ENCODE data around the gene RAMAC. TPM values are rescaled to one million over a fixed set of nuclear protein-coding genes. Genes with fewer than 3 reads are reported as not detected.

RAMAC gene
- total and polyA plus RNA-seq, 8 donors, result 1.2 to 84.0 (median 23.9) TPM

GRCh38 chr15:83010709-83011270, 24.8 kb downstream of the RAMAC start:
- H3K27ac ChIP-seq, result peak overlapping the region; percentile 84 to 96 (median 89)

GRCh38 chr15:83011271-83012075, 25.5 kb downstream of the RAMAC start, which contains the start of gene C15orf40:
Gene C15orf40 (minus strand): TSS chr15:83011639. CDS start chr15:83011607, 32 bp downstream.
- Histone ChIP-seq H3K36me3 (peaks cover 24 to 44% (median 38%) of the 10 kb centered on the region in 4 donors), H3K27ac (peak within 1 kb of the TSS; percentile 84 to 96 (median 89)), H3K27me3 (no peaks in the 10 kb centered on the region), H3K4me1 (peaks cover 20 to 48% (median 34%) of the 10 kb centered on the region in 4 donors), H3K9me3 (no peaks in the 10 kb centered on the region), H3K4me3 (peak within 1 kb of the TSS; percentile 82 to 100 (median 96))
- intact Hi-C loops (cut with DNase I; ENCODE audit: low total_unique reads), result no loop called here
- WGBS, 5 donors, result 0 to 1% (median 1%) methylated on average over 17 to 64 of the region's 64 CpGs
- TF ChIP-seq EP300 (IDR thresholded peaks at IDR 0.05) (no peak), POLR2AphosphoS5 (IDR thresholded peaks at IDR 0.05) (peak; percentile 79 to 95 (median 88)), CTCF (IDR thresholded peaks at IDR 0.05) (peak in 5 of 7 experiments; percentile 47 to 80 (median 61)), POLR2A (IDR thresholded peaks at IDR 0.05) (peak in 1 of 4 donors; percentile 53)
- DNase-seq, result peak; percentile 93 to 97

More at GRCh38 chr15:83010709-83011270, 24.8 kb downstream of the RAMAC start:
- 5 to 8% (median 6%) methylated on average over 15 of the region's 15 CpGs for WGBS, 5 donors
- intact Hi-C loops (cut with DNase I; ENCODE audit: low total_unique reads), result no loop called here
- Histone ChIP-seq H3K36me3 (peaks cover 24 to 46% (median 39%) of the 10 kb centered on the region in 4 donors), H3K9me3 (no peaks in the 10 kb centered on the region), H3K27me3 (no peaks in the 10 kb centered on the region), H3K4me1 (peaks cover 20 to 48% (median 34%) of the 10 kb centered on the region in 4 donors), H3K4me3 (peak overlapping the region; percentile 82 to 100 (median 96))
- peak; percentile 64 to 92 for DNase-seq
- TF ChIP-seq CTCF (IDR thresholded peaks at IDR 0.05), result peak in 5 of 7 experiments; percentile 37 to 83 (median 57)
- TF ChIP-seq POLR2AphosphoS5 (IDR thresholded peaks at IDR 0.05), result peak in 1 of 3 donors; percentile 43
- TF ChIP-seq EP300 (IDR thresholded peaks at IDR 0.05), result no peak

DNA sequence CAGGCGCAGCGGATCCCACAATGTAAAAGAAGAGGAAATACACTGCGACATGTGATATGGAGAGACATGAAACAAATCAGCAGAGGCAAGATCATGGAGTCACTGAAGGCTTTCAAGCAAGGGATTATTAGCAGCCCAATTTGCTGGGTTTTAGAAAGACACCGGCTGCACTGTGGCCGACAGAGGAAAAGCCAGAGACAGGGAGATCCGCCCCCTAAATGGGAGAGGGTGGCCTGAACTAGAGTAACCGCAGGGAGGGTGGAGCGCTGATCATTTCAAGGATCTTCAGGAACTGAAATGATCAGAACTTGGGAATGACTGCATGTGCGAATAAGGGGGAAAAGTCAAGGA, 26.0 kb downstream of the RAMAC start:
- Histone ChIP-seq H3K4me1 (peaks cover 20 to 48% (median 34%) of the 10 kb centered on the region in 4 donors), H3K4me3 (peak overlapping the region; percentile 82 to 100 (median 96)), H3K27ac (peak overlapping the region; percentile 84 to 96 (median 89)), H3K9me3 (no peaks in the 10 kb centered on the region), H3K36me3 (peaks cover 21 to 44% (median 37%) of the 10 kb centered on the region in 4 donors), H3K27me3 (no peaks in the 10 kb centered on the region)
- TF ChIP-seq POLR2A (IDR thresholded peaks at IDR 0.05) (no peak), POLR2AphosphoS5 (IDR thresholded peaks at IDR 0.05) (no peak), EP300 (IDR thresholded peaks at IDR 0.05) (no peak)
- WGBS, 5 donors, result 42 to 55% (median 48%) methylated on average over 9 of the region's 9 CpGs
- no peak for DNase-seq
- intact Hi-C loops (cut with DNase I; ENCODE audit: low total_unique reads), result no loop called here

GRCh38 chr15:83012636-83013035, 26.6 kb downstream of the RAMAC start:
- H3K9me3 ChIP-seq, result no peaks in the 10 kb centered on the region
- peak overlapping the region in 1 of 4 donors; percentile 99 for H3K4me3 ChIP-seq
- no peak overlapping the region for H3K27ac ChIP-seq
- H3K27me3 ChIP-seq, result no peaks in the 10 kb centered on the region
- intact Hi-C loops (cut with DNase I; ENCODE audit: low total_unique reads), result no loop called here
- 85 to 97% (median 94%) methylated on average over 6 of the region's 6 CpGs for WGBS, 5 donors
- DNase-seq, result no peak
- TF ChIP-seq CTCF (IDR thresholded peaks at IDR 0.05), result no peak
- no peak for TF ChIP-seq EP300 (IDR thresholded peaks at IDR 0.05)
- TF ChIP-seq POLR2AphosphoS5 (IDR thresholded peaks at IDR 0.05), result no peak
- TF ChIP-seq POLR2A (IDR thresholded peaks at IDR 0.05), result no peak
- peaks cover 15 to 44% (median 37%) of the 10 kb centered on the region in 4 donors for H3K36me3 ChIP-seq
- H3K4me1 ChIP-seq, result peaks cover 20 to 48% (median 34%) of the 10 kb centered on the region in 4 donors
